SK-N-SH treated with all-trans-retinoic acid at 6 μM for 48 hours (cell line): ENCODE results near the gene BTBD19.
A peak's percentile ranks its signal among the peaks of the same experiment; 100 is the strongest.

Source experiments
- ATAC-seq: fragments of 200-7000 bp; cut with Tn5 transposase; 3 replicates; pipeline ENCODE4 v1.9.1; 2020; ENCODE audit warnings: mild to moderate bottlenecking, moderate library complexity
- ARNTL ChIP-seq: fragments of 450-650 bp; formaldehyde crosslinking; IDR thresholded peaks from 2 replicates; pipeline ENCODE4 v1.5.0; 2020; ENCODE audit warnings: low read depth, mild to moderate bottlenecking, moderate library complexity, borderline replicate concordance
- BACH2 ChIP-seq: fragments of 250-450 bp; sonication (Bioruptor Pico); IDR thresholded peaks from 2 replicates; pipeline ENCODE4 v1.9.0; 2021; ENCODE audit warnings: mild to moderate bottlenecking, borderline replicate concordance
- ESRRG ChIP-seq: fragments of 250-450 bp; sonication (Bioruptor Pico); IDR thresholded peaks from 2 replicates; pipeline ENCODE4 v1.6.1; 2021; ENCODE audit warnings: mild to moderate bottlenecking
- GLIS3 ChIP-seq: fragments of 250-450 bp; sonication (Bioruptor Pico); IDR thresholded peaks from 2 replicates; pipeline ENCODE4 v1.5.0; 2020; ENCODE audit warnings: mild to moderate bottlenecking, moderate library complexity
- ISL1 ChIP-seq: fragments of 250-450 bp; sonication (Bioruptor Pico); IDR thresholded peaks from 2 replicates; pipeline ENCODE4 v2.1.2; 2022; ENCODE audit warnings: mild to moderate bottlenecking, moderate library complexity
- RARB ChIP-seq: fragments of 250-450 bp; sonication (Bioruptor Pico); IDR thresholded peaks from 2 replicates; pipeline ENCODE4 v1.8.0; 2021; ENCODE audit warnings: mild to moderate bottlenecking, moderate library complexity
- TCF4 ChIP-seq: fragments of 250-450 bp; sonication (Bioruptor Pico); IDR thresholded peaks from 2 replicates; pipeline ENCODE4 v1.8.0; 2021; ENCODE audit warnings: mild to moderate bottlenecking, moderate library complexity, borderline replicate concordance
- TOX ChIP-seq: fragments of 250-450 bp; sonication (Bioruptor Pico); IDR thresholded peaks from 2 replicates; pipeline ENCODE4 v1.8.0; 2021; ENCODE audit warnings: mild to moderate bottlenecking, moderate library complexity, borderline replicate concordance
- ZC3H10 ChIP-seq: fragments of 250-450 bp; sonication (Bioruptor Pico); IDR thresholded peaks from 2 replicates; pipeline ENCODE4 v1.5.1; 2021; ENCODE audit warnings: mild to moderate bottlenecking, moderate library complexity
- ZFP30 ChIP-seq: fragments of 450-650 bp; formaldehyde crosslinking; IDR thresholded peaks from 2 replicates; pipeline ENCODE4 v1.5.0; 2022; ENCODE audit warnings: mild to moderate bottlenecking, moderate library complexity
- ZNF70 ChIP-seq: fragments of 450-650 bp; formaldehyde crosslinking; IDR thresholded peaks from 2 replicates; pipeline ENCODE4 v1.5.0; 2020; ENCODE audit warnings: mild to moderate bottlenecking, moderate library complexity
- ZNF8 ChIP-seq: fragments of 450-650 bp; formaldehyde crosslinking; IDR thresholded peaks from 2 replicates; pipeline ENCODE4 v1.5.0; 2020; ENCODE audit warnings: mild to moderate bottlenecking, moderate library complexity
- TF ChIP-seq, protein P1 (sequence below): fragments of 250-450 bp; sonication (Bioruptor Pico); IDR thresholded peaks from 2 replicates; pipeline ENCODE4 v1.5.1; 2021; ENCODE audit warnings: mild to moderate bottlenecking, moderate library complexity
- TF ChIP-seq, protein P2 (sequence below): fragments of 250-450 bp; sonication (Bioruptor Pico); IDR thresholded peaks from 2 replicates; pipeline ENCODE4 v1.8.0; 2021; ENCODE audit warnings: low read depth, mild to moderate bottlenecking, moderate library complexity, borderline replicate concordance
- TF ChIP-seq, protein P3 (sequence below): fragments of 250-450 bp; sonication (Bioruptor Pico); IDR thresholded peaks from 2 replicates; pipeline ENCODE4 v1.5.1; 2020; ENCODE audit warnings: low read depth, mild to moderate bottlenecking, moderate library complexity
- TF ChIP-seq, protein P4 (sequence below): fragments of 250-450 bp; sonication (Bioruptor Pico); IDR thresholded peaks from 2 replicates; pipeline ENCODE4 v1.8.0; 2020; ENCODE audit warnings: mild to moderate bottlenecking, moderate library complexity, borderline replicate concordance

BTBD19 gene

DNA sequence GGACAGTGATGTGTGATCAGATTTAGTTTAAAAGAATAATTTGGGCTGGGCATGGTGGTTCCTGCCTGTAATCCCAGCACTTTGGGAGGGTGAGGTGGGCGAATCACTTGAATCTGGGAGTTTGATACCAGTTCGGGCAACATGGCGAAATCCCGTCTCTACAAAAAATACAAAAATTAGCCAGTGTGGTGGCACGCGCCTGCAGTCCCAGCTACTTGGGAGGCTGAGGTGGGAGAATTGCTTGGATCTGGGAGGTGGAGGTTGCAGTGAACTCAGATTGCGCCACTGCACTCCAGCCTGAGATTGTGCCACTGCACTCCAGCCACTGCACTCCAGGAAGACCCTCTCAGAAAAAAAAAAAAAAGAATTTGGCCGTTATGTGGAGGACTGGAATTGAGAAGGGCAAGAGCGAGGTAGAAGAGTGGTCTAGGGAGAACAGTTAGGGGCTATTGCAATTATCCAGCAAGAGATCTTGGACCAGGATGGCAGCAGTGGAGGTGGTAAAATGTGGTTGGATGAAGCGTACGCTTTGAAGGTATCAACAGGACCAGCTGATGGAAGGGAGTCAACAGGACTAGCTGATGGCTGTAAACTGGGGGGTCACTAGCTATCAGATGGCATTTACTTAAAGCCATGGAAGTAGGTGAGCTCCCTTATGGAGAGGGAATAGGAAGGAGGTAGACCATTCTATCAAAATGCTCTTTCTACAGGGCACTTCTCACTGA, 9.6 kb downstream of the BTBD19 start (continued):
- TF ChIP-seq, protein P1, sequence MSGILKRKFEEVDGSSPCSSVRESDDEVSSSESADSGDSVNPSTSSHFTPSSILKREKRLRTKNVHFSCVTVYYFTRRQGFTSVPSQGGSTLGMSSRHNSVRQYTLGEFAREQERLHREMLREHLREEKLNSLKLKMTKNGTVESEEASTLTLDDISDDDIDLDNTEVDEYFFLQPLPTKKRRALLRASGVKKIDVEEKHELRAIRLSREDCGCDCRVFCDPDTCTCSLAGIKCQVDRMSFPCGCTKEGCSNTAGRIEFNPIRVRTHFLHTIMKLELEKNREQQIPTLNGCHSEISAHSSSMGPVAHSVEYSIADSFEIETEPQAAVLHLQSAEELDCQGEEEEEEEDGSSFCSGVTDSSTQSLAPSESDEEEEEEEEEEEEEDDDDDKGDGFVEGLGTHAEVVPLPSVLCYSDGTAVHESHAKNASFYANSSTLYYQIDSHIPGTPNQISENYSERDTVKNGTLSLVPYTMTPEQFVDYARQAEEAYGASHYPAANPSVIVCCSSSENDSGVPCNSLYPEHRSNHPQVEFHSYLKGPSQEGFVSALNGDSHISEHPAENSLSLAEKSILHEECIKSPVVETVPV (CRISPR knock-in tag): no peak
- no peak for TF ChIP-seq TCF4 (CRISPR knock-in tag)
- no peak for TF ChIP-seq ESRRG (CRISPR knock-in tag)
- TF ChIP-seq ZNF70 (CRISPR knock-in tag): no peak

DNA sequence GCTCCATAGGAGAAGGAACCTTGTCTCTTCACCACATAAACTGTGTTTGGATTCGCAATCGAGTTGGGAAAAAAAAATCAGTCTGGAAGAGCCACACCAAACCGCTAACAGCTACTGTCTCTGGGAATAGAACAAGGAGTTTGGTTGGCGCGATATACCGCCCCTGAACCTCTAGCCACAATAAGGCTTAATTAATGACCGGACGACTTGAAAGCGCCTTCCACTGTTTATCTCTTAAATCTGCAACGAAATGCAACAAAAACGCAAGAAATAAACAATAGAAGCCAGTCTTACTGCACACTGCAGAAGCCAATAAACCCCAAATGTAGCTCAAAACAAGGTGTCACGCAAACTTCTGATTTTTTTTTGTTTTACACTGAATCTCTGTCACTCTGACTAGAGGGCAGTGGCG, 10.9 kb downstream of the BTBD19 start:
- ATAC-seq: peak; percentile 6
- TF ChIP-seq GLIS3 (no peak; the same call in 1 of the 2 replicates), ARNTL (CRISPR knock-in tag) (no peak), ZC3H10 (CRISPR knock-in tag) (no peak), ZNF70 (CRISPR knock-in tag) (no peak)
- TF ChIP-seq, protein P2, sequence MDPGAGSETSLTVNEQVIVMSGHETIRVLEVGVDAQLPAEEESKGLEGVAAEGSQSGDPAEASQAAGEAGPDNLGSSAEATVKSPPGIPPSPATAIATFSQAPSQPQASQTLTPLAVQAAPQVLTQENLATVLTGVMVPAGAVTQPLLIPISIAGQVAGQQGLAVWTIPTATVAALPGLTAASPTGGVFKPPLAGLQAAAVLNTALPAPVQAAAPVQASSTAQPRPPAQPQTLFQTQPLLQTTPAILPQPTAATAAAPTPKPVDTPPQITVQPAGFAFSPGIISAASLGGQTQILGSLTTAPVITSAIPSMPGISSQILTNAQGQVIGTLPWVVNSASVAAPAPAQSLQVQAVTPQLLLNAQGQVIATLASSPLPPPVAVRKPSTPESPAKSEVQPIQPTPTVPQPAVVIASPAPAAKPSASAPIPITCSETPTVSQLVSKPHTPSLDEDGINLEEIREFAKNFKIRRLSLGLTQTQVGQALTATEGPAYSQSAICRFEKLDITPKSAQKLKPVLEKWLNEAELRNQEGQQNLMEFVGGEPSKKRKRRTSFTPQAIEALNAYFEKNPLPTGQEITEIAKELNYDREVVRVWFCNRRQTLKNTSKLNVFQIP: no peak
- TF ChIP-seq, protein P1 (CRISPR knock-in tag): peak; percentile 18; the same call in 1 of the 2 replicates
- TF ChIP-seq, all 23 proteins: peak for 1

DNA sequence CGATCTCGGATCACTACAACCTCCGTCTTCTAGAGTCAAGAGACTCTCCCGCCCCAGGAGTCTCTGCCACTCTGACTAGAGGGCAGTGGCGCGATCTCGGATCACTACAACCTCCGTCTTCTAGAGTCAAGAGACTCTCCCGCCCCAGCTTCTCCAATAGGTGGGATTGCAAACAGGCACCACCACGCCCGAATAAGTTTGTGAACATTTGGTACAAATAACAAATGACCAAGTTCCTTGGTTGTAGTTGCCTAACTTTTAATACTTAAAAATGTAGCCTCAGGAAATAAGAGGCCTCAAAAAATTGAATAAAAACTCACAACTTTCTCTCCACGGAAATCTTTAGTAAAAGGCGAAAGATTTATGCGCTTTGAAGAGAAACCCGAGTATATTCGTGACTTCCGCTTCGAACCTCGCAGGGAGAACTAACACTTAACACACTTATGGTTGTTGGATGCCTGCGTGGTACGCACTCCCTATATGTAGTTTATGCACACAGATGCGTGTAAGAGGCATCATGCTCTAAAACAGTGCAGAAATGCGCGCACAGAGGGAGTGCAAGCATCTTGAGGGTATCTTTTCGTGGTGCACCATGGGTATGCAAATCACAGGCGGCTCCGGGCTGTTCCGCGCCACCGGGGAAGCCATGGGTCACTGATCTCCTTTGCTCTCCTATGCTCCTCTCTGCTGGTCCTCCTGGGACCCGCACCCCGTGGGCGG, 11.4 kb downstream of the BTBD19 start:
- TF ChIP-seq TOX (CRISPR knock-in tag) (peak; percentile 76; the same call in 1 of the 2 replicates), TCF4 (CRISPR knock-in tag) (no peak), ZC3H10 (CRISPR knock-in tag) (peak; percentile 78), ARNTL (CRISPR knock-in tag) (0 out of 2 replicates have a peak, but pooled peaks have one; percentile 12), RARB (CRISPR knock-in tag) (peak; percentile 83), ESRRG (CRISPR knock-in tag) (peak; percentile 42; the same call in 1 of the 2 replicates), ISL1 (no peak), BACH2 (CRISPR knock-in tag) (no peak), ZFP30 (peak; percentile 18; the same call in 1 of the 2 replicates), ZNF70 (CRISPR knock-in tag) (peak; percentile 34; the same call in 1 of the 2 replicates), ZNF8 (CRISPR knock-in tag) (no peak), GLIS3 (peak; percentile 90)
- TF ChIP-seq, protein P3, sequence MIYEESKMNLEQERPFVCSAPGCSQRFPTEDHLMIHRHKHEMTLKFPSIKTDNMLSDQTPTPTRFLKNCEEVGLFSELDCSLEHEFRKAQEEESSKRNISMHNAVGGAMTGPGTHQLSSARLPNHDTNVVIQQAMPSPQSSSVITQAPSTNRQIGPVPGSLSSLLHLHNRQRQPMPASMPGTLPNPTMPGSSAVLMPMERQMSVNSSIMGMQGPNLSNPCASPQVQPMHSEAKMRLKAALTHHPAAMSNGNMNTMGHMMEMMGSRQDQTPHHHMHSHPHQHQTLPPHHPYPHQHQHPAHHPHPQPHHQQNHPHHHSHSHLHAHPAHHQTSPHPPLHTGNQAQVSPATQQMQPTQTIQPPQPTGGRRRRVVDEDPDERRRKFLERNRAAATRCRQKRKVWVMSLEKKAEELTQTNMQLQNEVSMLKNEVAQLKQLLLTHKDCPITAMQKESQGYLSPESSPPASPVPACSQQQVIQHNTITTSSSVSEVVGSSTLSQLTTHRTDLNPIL: peak; percentile 57
- TF ChIP-seq, protein P4, sequence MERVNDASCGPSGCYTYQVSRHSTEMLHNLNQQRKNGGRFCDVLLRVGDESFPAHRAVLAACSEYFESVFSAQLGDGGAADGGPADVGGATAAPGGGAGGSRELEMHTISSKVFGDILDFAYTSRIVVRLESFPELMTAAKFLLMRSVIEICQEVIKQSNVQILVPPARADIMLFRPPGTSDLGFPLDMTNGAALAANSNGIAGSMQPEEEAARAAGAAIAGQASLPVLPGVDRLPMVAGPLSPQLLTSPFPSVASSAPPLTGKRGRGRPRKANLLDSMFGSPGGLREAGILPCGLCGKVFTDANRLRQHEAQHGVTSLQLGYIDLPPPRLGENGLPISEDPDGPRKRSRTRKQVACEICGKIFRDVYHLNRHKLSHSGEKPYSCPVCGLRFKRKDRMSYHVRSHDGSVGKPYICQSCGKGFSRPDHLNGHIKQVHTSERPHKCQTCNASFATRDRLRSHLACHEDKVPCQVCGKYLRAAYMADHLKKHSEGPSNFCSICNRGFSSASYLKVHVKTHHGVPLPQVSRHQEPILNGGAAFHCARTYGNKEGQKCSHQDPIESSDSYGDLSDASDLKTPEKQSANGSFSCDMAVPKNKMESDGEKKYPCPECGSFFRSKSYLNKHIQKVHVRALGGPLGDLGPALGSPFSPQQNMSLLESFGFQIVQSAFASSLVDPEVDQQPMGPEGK (CRISPR knock-in tag): peak; percentile 92
- TF ChIP-seq, protein P2: peak; percentile 35; the same call in 1 of the 2 replicates
- peak; percentile 86 for ATAC-seq
